GM19193 (cell line): Measurements from ENCODE around the gene LYSMD2.

ENCODE experiments used
- POLR2A ChIP-seq: IDR thresholded peaks from 4 replicates; pipeline ENCODE4 v1.6.1; 2011; ENCODE audit not compliant: insufficient read depth, insufficient read length; ENCODE audit errors: extremely low read depth

Gene LYSMD2

GRCh38 chr15:51732646-51733045 is 4.8 kb downstream of the LYSMD2 start:
- no peak for TF ChIP-seq POLR2A

DNA sequence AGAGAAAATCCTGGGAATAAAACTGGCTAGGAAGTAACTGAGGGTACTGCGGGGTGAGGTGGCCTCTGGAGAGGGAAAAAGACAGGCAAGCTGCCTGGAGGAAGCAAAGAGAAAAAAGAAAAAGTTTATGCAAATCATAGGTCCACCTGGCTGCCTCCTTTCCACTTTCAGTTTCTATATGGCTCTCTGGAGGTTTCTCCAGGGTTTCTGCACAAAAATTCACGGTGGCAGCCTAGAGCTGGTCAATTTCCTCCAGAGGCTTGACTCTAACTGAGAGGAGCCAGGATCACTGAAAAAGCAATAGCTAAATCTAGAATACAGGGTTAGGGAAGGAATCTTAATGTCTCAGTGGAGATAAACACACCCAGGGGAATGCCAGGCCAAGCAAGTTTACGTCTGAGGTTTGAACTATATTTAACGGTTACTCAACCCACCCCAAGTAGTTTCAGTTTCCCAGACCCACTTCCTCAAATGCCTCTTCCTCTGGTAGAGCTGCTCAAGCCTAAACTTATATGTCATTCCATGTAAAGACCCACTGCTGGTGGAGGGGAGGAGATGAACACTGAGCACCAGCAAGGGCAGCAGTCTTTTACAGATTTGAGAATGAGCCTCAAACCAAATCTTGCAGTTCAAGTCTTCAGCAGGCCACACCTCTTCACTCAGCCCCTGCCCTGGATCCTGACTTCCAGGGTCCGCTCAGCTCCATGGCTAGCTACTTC is 5.7 kb downstream of the LYSMD2 start:
- TF ChIP-seq POLR2A: peak; percentile 53

DNA sequence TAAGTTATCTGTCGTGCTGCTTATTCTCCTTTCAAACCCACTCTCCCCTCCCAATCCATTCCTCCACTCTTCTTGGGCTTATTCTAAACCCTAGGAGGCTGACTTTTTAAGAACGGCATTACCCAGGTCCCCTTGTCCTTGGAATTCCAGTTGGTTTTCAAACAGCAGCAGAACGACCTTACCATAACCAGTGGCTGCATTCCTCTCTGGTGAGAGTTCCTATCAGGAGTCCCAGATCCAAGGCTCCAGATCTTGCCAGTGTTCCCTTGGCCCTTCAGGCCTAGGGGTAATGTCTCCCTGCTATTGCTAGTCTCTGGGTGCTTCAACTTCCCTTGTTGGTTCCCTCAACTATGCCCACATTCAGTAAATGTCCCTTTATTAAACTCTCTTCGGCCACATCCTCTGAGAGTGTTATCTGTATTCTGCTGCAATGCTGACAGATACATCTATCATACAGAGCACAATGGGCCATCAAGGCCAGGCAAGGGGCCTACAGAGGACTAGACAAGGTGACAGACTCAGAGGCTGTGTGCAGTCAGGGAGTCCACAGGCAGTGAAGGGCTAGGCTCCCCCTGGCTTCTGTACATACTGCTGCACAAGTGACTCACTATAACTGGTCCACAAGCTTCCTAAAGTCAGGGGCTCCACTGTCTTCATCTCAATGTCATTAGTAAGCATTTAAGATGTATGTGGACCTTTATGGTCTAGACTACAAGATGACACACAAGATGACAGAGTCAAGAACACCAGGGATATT is 10.1 kb downstream of the LYSMD2 start:
- no peak for TF ChIP-seq POLR2A

- no peak for TF ChIP-seq POLR2A
Observed at GRCh38 chr15:51726302-51727073, 11.0 kb downstream of the LYSMD2 start.

GRCh38 chr15:51724673-51725072 is 12.8 kb downstream of the LYSMD2 start:
- no peak for TF ChIP-seq POLR2A

DNA sequence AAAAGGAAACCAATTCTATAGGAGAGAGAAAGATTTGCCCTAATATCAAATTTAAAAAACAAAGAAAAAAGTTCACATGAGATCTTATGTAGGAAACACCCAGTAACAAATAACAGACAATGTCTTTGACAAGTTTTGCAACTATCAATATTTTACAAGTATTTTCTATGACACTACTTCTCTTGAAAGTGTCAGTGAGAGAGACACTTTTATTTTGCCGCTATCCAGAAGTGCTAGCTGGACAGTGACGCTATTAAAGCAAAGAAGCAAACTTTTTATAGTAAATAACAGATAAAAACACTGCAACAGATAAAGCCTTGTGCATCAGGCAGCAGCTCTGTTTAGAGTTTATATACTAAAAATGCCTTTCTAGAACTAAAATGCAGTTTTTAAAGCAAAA is 13.3 kb downstream of the LYSMD2 start:
- TF ChIP-seq POLR2A: no peak

- no peak for TF ChIP-seq POLR2A
Observed at GRCh38 chr15:51721199-51721960, 16.1 kb downstream of the LYSMD2 start.

DNA sequence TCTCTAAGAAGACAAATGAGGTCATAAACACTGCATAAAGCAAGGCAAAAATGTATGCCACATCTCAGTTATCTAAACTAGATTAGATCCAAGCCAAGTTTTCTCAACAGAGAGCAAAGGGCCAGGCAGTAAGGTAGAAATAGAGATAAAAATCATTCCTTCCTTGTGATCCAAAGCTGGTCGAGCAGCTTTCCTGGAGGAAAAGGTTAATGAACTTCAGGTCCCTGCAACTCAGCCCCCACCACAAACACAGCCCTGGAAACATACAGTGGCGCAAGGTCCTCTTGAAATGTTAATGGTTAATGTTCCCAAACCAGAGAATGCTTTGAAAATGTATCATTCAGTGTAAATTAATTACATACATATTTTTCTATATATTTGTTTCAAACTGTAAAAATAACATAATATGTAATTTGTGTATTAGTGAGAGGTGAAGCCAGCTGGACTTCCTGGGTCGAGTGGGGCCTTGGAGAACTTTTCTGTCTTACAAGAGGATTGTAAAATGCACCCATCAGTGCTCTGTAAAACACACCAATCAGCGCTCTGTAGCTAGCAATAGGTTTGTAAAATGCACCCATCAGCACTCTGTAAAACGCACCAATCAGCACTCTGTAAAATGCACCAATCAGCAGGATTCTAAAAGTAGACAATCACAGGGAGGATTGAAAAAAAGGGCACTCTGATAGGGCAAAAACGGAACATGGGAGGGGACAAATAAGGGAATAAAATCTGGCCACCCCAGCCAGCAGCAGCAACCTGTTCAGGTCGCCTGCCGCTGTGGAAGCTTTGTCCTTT is 17.1 kb downstream of the LYSMD2 start:
- no peak for TF ChIP-seq POLR2A

DNA sequence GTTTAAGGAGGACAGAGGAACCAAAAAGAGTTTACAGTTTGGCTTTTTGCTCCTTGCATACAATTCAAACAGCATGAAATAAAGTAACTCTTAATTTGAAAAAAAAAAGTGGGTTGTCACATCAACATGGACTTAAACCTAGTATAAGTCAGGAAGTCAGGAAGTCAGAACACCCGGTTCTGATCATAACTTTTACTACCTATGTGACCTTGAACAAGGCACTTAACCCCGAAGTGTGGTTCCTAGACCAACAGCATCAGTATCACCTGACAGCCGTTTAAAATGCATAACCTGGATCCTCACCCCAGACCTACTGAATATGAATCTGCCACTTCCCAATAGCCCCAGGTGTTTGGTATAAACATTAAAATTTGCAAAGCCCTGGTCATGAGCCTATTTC is 18.7 kb downstream of the LYSMD2 start:
- no peak for TF ChIP-seq POLR2A

DNA sequence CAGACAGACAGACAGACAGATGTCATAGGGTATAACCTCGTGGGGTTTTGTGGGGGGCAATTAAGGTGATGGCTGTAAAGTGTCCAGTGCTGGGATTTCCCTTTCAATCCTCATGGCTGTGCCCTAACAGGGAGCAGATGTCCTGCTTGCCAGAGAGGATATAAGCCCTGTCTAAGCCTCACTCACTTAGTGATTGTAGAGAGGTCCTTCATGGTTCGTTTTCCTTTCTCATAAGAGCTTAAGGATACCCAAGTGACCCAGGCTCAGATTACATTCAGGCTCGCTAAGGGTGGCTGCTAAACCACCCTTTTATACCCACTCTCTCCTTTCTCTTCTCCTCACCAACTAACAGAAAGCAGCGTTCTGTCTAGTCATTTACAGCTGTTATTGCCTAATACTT is 19.2 kb downstream of the LYSMD2 start:
- TF ChIP-seq POLR2A: no peak

DNA sequence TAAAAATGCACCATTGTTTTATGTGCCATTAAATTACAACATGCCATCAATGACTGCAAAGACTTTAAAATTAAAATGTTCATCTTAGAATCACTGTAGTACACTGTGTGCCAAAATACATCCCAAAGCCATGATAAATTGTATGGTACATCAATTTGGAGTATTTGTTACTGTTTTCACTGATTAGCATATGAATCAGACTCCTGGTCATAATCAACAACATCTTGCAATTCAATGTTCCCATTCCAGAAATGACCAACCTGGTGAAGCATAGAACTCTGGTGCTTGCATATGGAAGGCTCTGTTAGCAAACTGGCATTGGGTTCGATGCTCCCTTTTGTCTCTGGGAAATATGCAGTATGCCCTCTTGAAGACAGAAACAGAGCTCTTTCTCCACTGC is 22.5 kb downstream of the LYSMD2 start:
- no peak for TF ChIP-seq POLR2A

DNA sequence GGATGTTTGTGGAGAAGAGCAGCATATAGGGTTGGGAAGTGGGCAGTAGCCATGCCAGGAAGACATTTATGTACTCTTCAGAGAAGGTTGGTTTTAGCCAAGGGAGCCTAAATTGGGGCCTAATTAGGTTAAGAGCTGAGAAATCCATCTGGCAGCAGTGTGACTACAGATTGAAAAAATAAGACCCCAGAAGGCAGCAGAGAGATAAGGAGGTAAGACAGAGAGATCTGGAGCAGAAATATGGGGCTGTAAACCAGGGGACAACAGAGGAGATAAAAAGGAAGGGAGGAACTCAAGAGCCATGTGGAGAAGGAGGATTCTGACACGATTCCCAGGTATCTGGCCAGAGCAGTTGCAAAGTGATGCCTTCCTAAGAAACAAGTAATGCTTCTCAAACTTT is 23.3 kb downstream of the LYSMD2 start:
- TF ChIP-seq POLR2A: no peak

DNA sequence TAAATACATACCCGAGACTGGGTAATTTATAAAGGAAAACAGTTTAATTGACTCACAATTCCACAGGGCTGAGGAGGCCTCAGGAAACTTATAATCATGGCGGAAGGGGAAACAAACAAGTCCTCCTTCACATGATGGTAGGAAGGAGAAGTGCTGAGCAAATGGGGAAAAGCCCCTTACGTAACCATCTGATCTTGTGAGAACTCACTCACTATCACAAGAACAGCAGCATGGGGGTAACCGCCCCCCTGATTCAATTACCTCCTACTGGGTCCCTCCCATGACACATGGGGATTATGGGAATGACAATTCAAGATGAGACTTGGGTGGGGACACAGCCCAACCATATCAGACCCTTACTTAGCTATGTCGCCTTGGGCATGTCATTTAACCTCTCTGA is 28.4 kb downstream of the LYSMD2 start:
- no peak for TF ChIP-seq POLR2A

- no peak for TF ChIP-seq POLR2A
Observed at GRCh38 chr15:51708013-51708412, 29.4 kb downstream of the LYSMD2 start.
